SJSA1 (cell line): Measurements from ENCODE around the gene NLRP1. TPM values are rescaled to one million over a fixed set of nuclear protein-coding genes. Genes with fewer than 3 reads are reported as not detected.

Experiments used
- DNase-seq, 2 experiments: peaks; one replicate each; pipeline ENCODE4 v3.0.0-alpha.2; 2015 to 2020; ENCODE audit warnings: low spot score in 2 of 2, low read depth in 1 of 2
- H3K27ac ChIP-seq: fragments of 250-450 bp; sonication (Bioruptor Pico); 2 replicates; pipeline ENCODE4 v1.5.1; 2020; ENCODE audit warnings: mild to moderate bottlenecking, moderate library complexity
- H3K27me3 ChIP-seq: fragments of 250-450 bp; sonication (Bioruptor Pico); replicated peaks from 2 replicates; pipeline ENCODE4 v1.5.1; 2020; ENCODE audit warnings: mild to moderate bottlenecking, moderate library complexity
- H3K36me3 ChIP-seq: fragments of 250-450 bp; sonication (Bioruptor Pico); 2 replicates; pipeline ENCODE4 v1.5.1; 2020; ENCODE audit warnings: mild to moderate bottlenecking
- H3K4me1 ChIP-seq: fragments of 250-450 bp; sonication (Bioruptor Pico); replicated peaks from 2 replicates; pipeline ENCODE4 v1.6.1; 2021; ENCODE audit warnings: mild to moderate bottlenecking
- H3K4me3 ChIP-seq: fragments of 250-450 bp; sonication (Bioruptor Pico); 2 replicates; pipeline ENCODE4 v1.5.1; 2020; ENCODE audit warnings: mild to moderate bottlenecking
- H3K9me3 ChIP-seq: fragments of 250-450 bp; sonication (Bioruptor Pico); replicated peaks from 2 replicates; pipeline ENCODE4 v1.5.1; 2020; ENCODE audit warnings: mild to moderate bottlenecking
- total RNA-seq: library from RNA; depleted of rRNA; stranded (reverse); fragments of >200 nt; shearing (Covaris generic); gene quantifications from 2 replicates; pipeline ENCODE4 v1.2.3, GENCODE V29; 2014

The NLRP1 gene
- total RNA-seq, 1 experiment from 2014 or later: 48.2 TPM

GRCh38 chr17:5607946-5608345 lies 23.6 kb upstream of the NLRP1 start:
- no peak for DNase-seq
- Histone ChIP-seq H3K36me3 (no peaks in the 10 kb centered on the region), H3K4me3 (no peak overlapping the region), H3K27me3 (peaks cover 16% of the 10 kb centered on the region), H3K4me1 (no peaks in the 10 kb centered on the region), H3K27ac (no peak overlapping the region), H3K9me3 (no peaks in the 10 kb centered on the region)

GRCh38 chr17:5605452-5605851 lies 21.1 kb upstream of the NLRP1 start:
- no peak overlapping the region for H3K4me3 ChIP-seq
- H3K9me3 ChIP-seq: no peaks in the 10 kb centered on the region
- H3K27ac ChIP-seq: no peak overlapping the region
- no peaks in the 10 kb centered on the region for H3K4me1 ChIP-seq
- H3K27me3 ChIP-seq: peaks cover 26% of the 10 kb centered on the region
- H3K36me3 ChIP-seq: no peaks in the 10 kb centered on the region
- no peak for DNase-seq

- no peak overlapping the region for H3K27ac ChIP-seq
- no peaks in the 10 kb centered on the region for H3K9me3 ChIP-seq
- no peaks in the 10 kb centered on the region for H3K36me3 ChIP-seq
- H3K27me3 ChIP-seq: peaks cover 48% of the 10 kb centered on the region
- no peak overlapping the region for H3K4me3 ChIP-seq
- no peaks in the 10 kb centered on the region for H3K4me1 ChIP-seq
- no peak for DNase-seq
Measured at GRCh38 chr17:5600041-5600440, 15.7 kb upstream of the NLRP1 start.

GRCh38 chr17:5598457-5598856 lies 14.1 kb upstream of the NLRP1 start:
- Histone ChIP-seq H3K4me1 (no peaks in the 10 kb centered on the region), H3K27me3 (peaks cover 39% of the 10 kb centered on the region), H3K9me3 (no peaks in the 10 kb centered on the region), H3K36me3 (no peaks in the 10 kb centered on the region), H3K4me3 (no peak overlapping the region), H3K27ac (no peak overlapping the region)
- DNase-seq: no peak

GRCh38 chr17:5596421-5596820 lies 12.1 kb upstream of the NLRP1 start:
- H3K27me3 ChIP-seq: peaks cover 33% of the 10 kb centered on the region
- no peak overlapping the region for H3K4me3 ChIP-seq
- H3K36me3 ChIP-seq: no peaks in the 10 kb centered on the region
- H3K4me1 ChIP-seq: no peaks in the 10 kb centered on the region
- peak in 1 of 2 experiments; percentile 10 for DNase-seq
- no peaks in the 10 kb centered on the region for H3K9me3 ChIP-seq
- H3K27ac ChIP-seq: no peak overlapping the region

GRCh38 chr17:5595831-5596230 lies 11.5 kb upstream of the NLRP1 start:
- DNase-seq: peak in 1 of 2 experiments; percentile 18
- Histone ChIP-seq H3K9me3 (no peaks in the 10 kb centered on the region), H3K27me3 (peaks cover 30% of the 10 kb centered on the region), H3K36me3 (no peaks in the 10 kb centered on the region), H3K27ac (no peak overlapping the region), H3K4me3 (no peak overlapping the region), H3K4me1 (no peaks in the 10 kb centered on the region)

- Histone ChIP-seq H3K27me3 (0 out of 2 replicates have a peak, but pooled peaks cover 13% of the 10 kb centered on the region), H3K4me3 (no peak overlapping the region), H3K27ac (no peak overlapping the region), H3K36me3 (no peaks in the 10 kb centered on the region), H3K4me1 (no peaks in the 10 kb centered on the region), H3K9me3 (no peaks in the 10 kb centered on the region)
- DNase-seq: peak in 1 of 2 experiments; percentile 33
Measured at GRCh38 chr17:5592382-5592781, 8.1 kb upstream of the NLRP1 start.

- no peaks in the 10 kb centered on the region for H3K9me3 ChIP-seq
- no peaks in the 10 kb centered on the region for H3K4me1 ChIP-seq
- no peak overlapping the region for H3K4me3 ChIP-seq
- 0 out of 2 replicates have a peak, but pooled peaks cover 13% of the 10 kb centered on the region for H3K27me3 ChIP-seq
- no peak for DNase-seq
- no peaks in the 10 kb centered on the region for H3K36me3 ChIP-seq
- no peak overlapping the region for H3K27ac ChIP-seq
Measured at GRCh38 chr17:5591966-5592365, 7.7 kb upstream of the NLRP1 start.

GRCh38 chr17:5588584-5588983 lies 4.3 kb upstream of the NLRP1 start:
- Histone ChIP-seq H3K27ac (no peak overlapping the region), H3K4me3 (no peak overlapping the region), H3K36me3 (no peaks in the 10 kb centered on the region), H3K4me1 (peaks cover 21% of the 10 kb centered on the region), H3K9me3 (no peaks in the 10 kb centered on the region), H3K27me3 (0 out of 2 replicates have a peak, but pooled peaks cover 3% of the 10 kb centered on the region)
- DNase-seq: no peak

GRCh38 chr17:5587438-5588032 lies 3.2 kb upstream of the NLRP1 start:
- peak in 1 of 2 experiments; percentile 50 for DNase-seq
- peaks cover 26% of the 10 kb centered on the region for H3K4me1 ChIP-seq
- H3K27ac ChIP-seq: no peak overlapping the region
- H3K9me3 ChIP-seq: no peaks in the 10 kb centered on the region
- no peaks in the 10 kb centered on the region for H3K36me3 ChIP-seq
- H3K4me3 ChIP-seq: no peak overlapping the region
- H3K27me3 ChIP-seq: 0 out of 2 replicates have a peak, but pooled peaks cover 3% of the 10 kb centered on the region

- Histone ChIP-seq H3K4me3 (no peak overlapping the region), H3K27ac (peak overlapping the region; percentile 62; the same call in 1 of the 2 replicates), H3K4me1 (peaks cover 26% of the 10 kb centered on the region), H3K36me3 (0 out of 2 replicates have a peak, but pooled peaks cover 3% of the 10 kb centered on the region), H3K9me3 (no peaks in the 10 kb centered on the region), H3K27me3 (no peaks in the 10 kb centered on the region)
- no peak for DNase-seq
Measured at GRCh38 chr17:5585836-5586521, 1.7 kb upstream of the NLRP1 start.

- no peak for DNase-seq
- Histone ChIP-seq H3K9me3 (no peaks in the 10 kb centered on the region), H3K27ac (peak overlapping the region; percentile 62), H3K4me3 (no peak overlapping the region), H3K4me1 (peaks cover 26% of the 10 kb centered on the region), H3K36me3 (0 out of 2 replicates have a peak, but pooled peaks cover 3% of the 10 kb centered on the region), H3K27me3 (no peaks in the 10 kb centered on the region)
Measured at GRCh38 chr17:5585287-5585794, 1.0 kb upstream of the NLRP1 start.

GRCh38 chr17:5583426-5584382 lies 605 bp downstream of the NLRP1 start:
- 0 out of 2 replicates have a peak, but pooled peaks cover 3% of the 10 kb centered on the region for H3K36me3 ChIP-seq
- H3K9me3 ChIP-seq: no peaks in the 10 kb centered on the region
- peak overlapping the region; percentile 62 for H3K27ac ChIP-seq
- peaks cover 26% of the 10 kb centered on the region for H3K4me1 ChIP-seq
- peak overlapping the region; percentile 22 for H3K4me3 ChIP-seq
- no peaks in the 10 kb centered on the region for H3K27me3 ChIP-seq
- DNase-seq: no peak
